GM23338 (cell line): ENCODE results near the gene HBB. TPM values are rescaled to one million over a fixed set of nuclear protein-coding genes. Genes with fewer than 3 reads are reported as not detected.

Experiments used
- ATAC-seq: fragments of 200-7000 bp; cut with Tn5 transposase; 3 replicates; pipeline ENCODE4 v1.9.1; 2020
- DNase-seq: peaks from one replicate; pipeline ENCODE4 v3.0.0-alpha.2; 2015; ENCODE audit warnings: low spot score
- H2AFZ ChIP-seq: fragments of 200-600 bp; sonication (generic); 2 replicates; pipeline ENCODE4 v1.8.0; 2016; ENCODE audit warnings: antibody characterized with exemption, mild to moderate bottlenecking, moderate library complexity
- H3F3A ChIP-seq: fragments of 200-600 bp; sonication (generic); replicated peaks from 2 replicates; pipeline ENCODE4 v1.8.0; 2017; ENCODE audit warnings: antibody characterized with exemption, mixed run types, low read depth
- H3K27ac ChIP-seq: fragments of 200-600 bp; sonication (generic); 2 replicates; pipeline ENCODE4 v1.6.1; 2016; ENCODE audit warnings: low read depth
- H3K27me3 ChIP-seq: fragments of 200-600 bp; sonication (generic); 2 replicates; pipeline ENCODE4 v1.8.0; 2016; ENCODE audit warnings: mild to moderate bottlenecking, mixed run types, moderate library complexity; ENCODE audit not compliant: insufficient read depth
- H3K36me3 ChIP-seq: fragments of 200-600 bp; sonication (generic); 2 replicates; pipeline ENCODE4 v1.8.0; 2016; ENCODE audit warnings: mild to moderate bottlenecking; ENCODE audit not compliant: insufficient read depth
- H3K4me1 ChIP-seq: fragments of 200-600 bp; sonication (generic); 2 replicates; pipeline ENCODE4 v1.8.0; 2016; ENCODE audit warnings: mild to moderate bottlenecking, moderate library complexity; ENCODE audit not compliant: insufficient read depth
- H3K4me2 ChIP-seq: fragments of 200-600 bp; sonication (generic); 2 replicates; pipeline ENCODE4 v1.7.1; 2017; ENCODE audit warnings: mixed run types
- H3K4me3 ChIP-seq: fragments of 200-600 bp; sonication (generic); 2 replicates; pipeline ENCODE4 v1.6.1; 2016; ENCODE audit warnings: mixed run types
- H3K79me2 ChIP-seq: fragments of 200-600 bp; sonication (generic); replicated peaks from 2 replicates; pipeline ENCODE4 v1.8.0; 2017; ENCODE audit warnings: mild to moderate bottlenecking; ENCODE audit not compliant: insufficient read depth
- H3K9me2 ChIP-seq: fragments of 200-600 bp; sonication (generic); 2 replicates; pipeline ENCODE4 v1.8.0; 2017; ENCODE audit not compliant: insufficient read depth
- H4K20me1 ChIP-seq: fragments of 200-600 bp; sonication (generic); replicated peaks from 2 replicates; pipeline ENCODE4 v1.8.0; 2017; ENCODE audit warnings: mild to moderate bottlenecking; ENCODE audit not compliant: insufficient read depth
- H3K27ac Mint-ChIP-seq: 2 replicates; pipeline ENCODE4 v1.8.0; 2020; ENCODE audit warnings: inconsistent platforms, mild to moderate bottlenecking, moderate library complexity, mixed read lengths
- H3K27me3 Mint-ChIP-seq: 3 replicates; pipeline ENCODE4 v1.8.0; 2022; ENCODE audit warnings: low read depth, mild to moderate bottlenecking, moderate library complexity, mixed read lengths, inconsistent platforms; ENCODE audit not compliant: insufficient read depth, poor library complexity
- H3K36me3 Mint-ChIP-seq: 3 replicates; pipeline ENCODE4 v1.8.0; 2021; ENCODE audit warnings: low read depth, mild to moderate bottlenecking, inconsistent platforms, moderate library complexity, mixed read lengths
- H3K4me1 Mint-ChIP-seq: 3 replicates; pipeline ENCODE4 v1.8.0; 2020; ENCODE audit warnings: mild to moderate bottlenecking, inconsistent platforms, mixed read lengths
- H3K4me3 Mint-ChIP-seq: 3 replicates; pipeline ENCODE4 v1.8.0; 2021; ENCODE audit warnings: moderate library complexity, mild to moderate bottlenecking, inconsistent platforms, mixed read lengths
- H3K9me3 Mint-ChIP-seq: 3 replicates; pipeline ENCODE4 v1.8.0; 2020; ENCODE audit warnings: moderate library complexity, mild to moderate bottlenecking, inconsistent platforms, mixed read lengths
- CREB1 ChIP-seq: fragments of 250-450 bp; sonication (Bioruptor Pico); IDR thresholded peaks from 2 replicates; pipeline ENCODE4 v1.5.0; 2020; ENCODE audit warnings: low read depth, mild to moderate bottlenecking, moderate library complexity
- NANOG ChIP-seq: IDR thresholded peaks from 2 replicates; pipeline ENCODE4 v1.6.1; 2016; ENCODE audit warnings: antibody characterized with exemption, borderline replicate concordance
- ZNF114 ChIP-seq: fragments of 250-450 bp; sonication (Bioruptor Pico); IDR thresholded peaks from 2 replicates; pipeline ENCODE4 v1.5.0; 2020; ENCODE audit warnings: mild to moderate bottlenecking, moderate library complexity
- ZNF331 ChIP-seq: fragments of 250-450 bp; sonication (Bioruptor Pico); IDR thresholded peaks from 2 replicates; pipeline ENCODE4 v1.5.0; 2020; ENCODE audit warnings: low read depth, mild to moderate bottlenecking, moderate library complexity
- polyA plus RNA-seq: library from polyadenylated mRNA; unstranded; fragments of >200 nt; fragmentation: Nextera tagmentation; extraction: Ambion mirVana; gene quantifications from 2 replicates; pipeline ENCODE4 v1.2.1, GENCODE V29; 2016
- total RNA-seq: library from RNA; depleted of rRNA; stranded (reverse); fragments of >200 nt; shearing (Covaris generic); gene quantifications from 2 replicates; pipeline ENCODE4 v1.2.3, GENCODE V29; 2014
- TF ChIP-seq, protein P1 (sequence below): IDR thresholded peaks from one replicate; pipeline ENCODE4 v1.6.1; 2018; ENCODE audit warnings: antibody characterized with exemption; ENCODE audit not compliant: unreplicated experiment
- TF ChIP-seq, protein P2 (sequence below), 2 experiments: fragments of 200-600 bp in 1 of 2; sonication (generic) in 1 of 2; conservative IDR thresholded peaks; 2 replicates each; pipeline versions ENCODE4 v1.5.1 to v1.6.1; 2016 to 2017; ENCODE audit warnings: antibody characterized with exemption in 2 of 2, low read depth in 2 of 2, mild to moderate bottlenecking in 2 of 2, moderate library complexity in 1 of 2
- TF ChIP-seq, protein P3 (sequence below): fragments of 250-450 bp; sonication (Bioruptor Pico); IDR thresholded peaks from 2 replicates; pipeline ENCODE4 v1.5.0; 2020; ENCODE audit warnings: mild to moderate bottlenecking, moderate library complexity
- TF ChIP-seq, protein P4 (sequence below): IDR thresholded peaks from 2 replicates; pipeline ENCODE4 v1.6.1; 2016; ENCODE audit warnings: antibody characterized with exemption

HBB gene
- total and polyA plus RNA-seq, 2 experiments from 2014 or later = not detected

GRCh38 chr11:5242933-5243815, 16.3 kb upstream of the HBB start:
- 0 out of 2 replicates have a peak, but pooled peaks cover 2% of the 10 kb centered on the region for H3K9me2 ChIP-seq
- DNase-seq = no peak
- no peak overlapping the region for H3K27ac ChIP-seq
- peaks cover 9% of the 10 kb centered on the region for H3K27me3 Mint-ChIP-seq
- no peak overlapping the region for H3K4me3 Mint-ChIP-seq
- no peaks in the 10 kb centered on the region for H4K20me1 ChIP-seq
- ATAC-seq = no peak
- H2AFZ ChIP-seq = no peak overlapping the region
- no peaks in the 10 kb centered on the region for H3K79me2 ChIP-seq
- H3K4me1 Mint-ChIP-seq = no peaks in the 10 kb centered on the region
- H3K4me1 ChIP-seq = no peaks in the 10 kb centered on the region
- no peaks in the 10 kb centered on the region for H3F3A ChIP-seq
- H3K4me2 ChIP-seq = no peak overlapping the region
- H3K27me3 ChIP-seq = no peaks in the 10 kb centered on the region
- no peaks in the 10 kb centered on the region for H3K9me3 Mint-ChIP-seq
- H3K4me3 ChIP-seq = no peak overlapping the region
- H3K36me3 Mint-ChIP-seq = no peaks in the 10 kb centered on the region
- H3K27ac Mint-ChIP-seq = no peak overlapping the region
- H3K36me3 ChIP-seq = no peaks in the 10 kb centered on the region
- no peak for TF ChIP-seq ZNF331
- TF ChIP-seq ZNF114 = no peak
- no peak for TF ChIP-seq CREB1 (CRISPR knock-in tag)
- no peak for TF ChIP-seq NANOG
- TF ChIP-seq, protein P1, sequence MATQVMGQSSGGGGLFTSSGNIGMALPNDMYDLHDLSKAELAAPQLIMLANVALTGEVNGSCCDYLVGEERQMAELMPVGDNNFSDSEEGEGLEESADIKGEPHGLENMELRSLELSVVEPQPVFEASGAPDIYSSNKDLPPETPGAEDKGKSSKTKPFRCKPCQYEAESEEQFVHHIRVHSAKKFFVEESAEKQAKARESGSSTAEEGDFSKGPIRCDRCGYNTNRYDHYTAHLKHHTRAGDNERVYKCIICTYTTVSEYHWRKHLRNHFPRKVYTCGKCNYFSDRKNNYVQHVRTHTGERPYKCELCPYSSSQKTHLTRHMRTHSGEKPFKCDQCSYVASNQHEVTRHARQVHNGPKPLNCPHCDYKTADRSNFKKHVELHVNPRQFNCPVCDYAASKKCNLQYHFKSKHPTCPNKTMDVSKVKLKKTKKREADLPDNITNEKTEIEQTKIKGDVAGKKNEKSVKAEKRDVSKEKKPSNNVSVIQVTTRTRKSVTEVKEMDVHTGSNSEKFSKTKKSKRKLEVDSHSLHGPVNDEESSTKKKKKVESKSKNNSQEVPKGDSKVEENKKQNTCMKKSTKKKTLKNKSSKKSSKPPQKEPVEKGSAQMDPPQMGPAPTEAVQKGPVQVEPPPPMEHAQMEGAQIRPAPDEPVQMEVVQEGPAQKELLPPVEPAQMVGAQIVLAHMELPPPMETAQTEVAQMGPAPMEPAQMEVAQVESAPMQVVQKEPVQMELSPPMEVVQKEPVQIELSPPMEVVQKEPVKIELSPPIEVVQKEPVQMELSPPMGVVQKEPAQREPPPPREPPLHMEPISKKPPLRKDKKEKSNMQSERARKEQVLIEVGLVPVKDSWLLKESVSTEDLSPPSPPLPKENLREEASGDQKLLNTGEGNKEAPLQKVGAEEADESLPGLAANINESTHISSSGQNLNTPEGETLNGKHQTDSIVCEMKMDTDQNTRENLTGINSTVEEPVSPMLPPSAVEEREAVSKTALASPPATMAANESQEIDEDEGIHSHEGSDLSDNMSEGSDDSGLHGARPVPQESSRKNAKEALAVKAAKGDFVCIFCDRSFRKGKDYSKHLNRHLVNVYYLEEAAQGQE = no peak
- TF ChIP-seq, protein P2, sequence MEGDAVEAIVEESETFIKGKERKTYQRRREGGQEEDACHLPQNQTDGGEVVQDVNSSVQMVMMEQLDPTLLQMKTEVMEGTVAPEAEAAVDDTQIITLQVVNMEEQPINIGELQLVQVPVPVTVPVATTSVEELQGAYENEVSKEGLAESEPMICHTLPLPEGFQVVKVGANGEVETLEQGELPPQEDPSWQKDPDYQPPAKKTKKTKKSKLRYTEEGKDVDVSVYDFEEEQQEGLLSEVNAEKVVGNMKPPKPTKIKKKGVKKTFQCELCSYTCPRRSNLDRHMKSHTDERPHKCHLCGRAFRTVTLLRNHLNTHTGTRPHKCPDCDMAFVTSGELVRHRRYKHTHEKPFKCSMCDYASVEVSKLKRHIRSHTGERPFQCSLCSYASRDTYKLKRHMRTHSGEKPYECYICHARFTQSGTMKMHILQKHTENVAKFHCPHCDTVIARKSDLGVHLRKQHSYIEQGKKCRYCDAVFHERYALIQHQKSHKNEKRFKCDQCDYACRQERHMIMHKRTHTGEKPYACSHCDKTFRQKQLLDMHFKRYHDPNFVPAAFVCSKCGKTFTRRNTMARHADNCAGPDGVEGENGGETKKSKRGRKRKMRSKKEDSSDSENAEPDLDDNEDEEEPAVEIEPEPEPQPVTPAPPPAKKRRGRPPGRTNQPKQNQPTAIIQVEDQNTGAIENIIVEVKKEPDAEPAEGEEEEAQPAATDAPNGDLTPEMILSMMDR (conservative IDR thresholded peaks at IDR 0.05; ENCODE audit: low read depth in 2 of 2) = no peak
- TF ChIP-seq, protein P3, sequence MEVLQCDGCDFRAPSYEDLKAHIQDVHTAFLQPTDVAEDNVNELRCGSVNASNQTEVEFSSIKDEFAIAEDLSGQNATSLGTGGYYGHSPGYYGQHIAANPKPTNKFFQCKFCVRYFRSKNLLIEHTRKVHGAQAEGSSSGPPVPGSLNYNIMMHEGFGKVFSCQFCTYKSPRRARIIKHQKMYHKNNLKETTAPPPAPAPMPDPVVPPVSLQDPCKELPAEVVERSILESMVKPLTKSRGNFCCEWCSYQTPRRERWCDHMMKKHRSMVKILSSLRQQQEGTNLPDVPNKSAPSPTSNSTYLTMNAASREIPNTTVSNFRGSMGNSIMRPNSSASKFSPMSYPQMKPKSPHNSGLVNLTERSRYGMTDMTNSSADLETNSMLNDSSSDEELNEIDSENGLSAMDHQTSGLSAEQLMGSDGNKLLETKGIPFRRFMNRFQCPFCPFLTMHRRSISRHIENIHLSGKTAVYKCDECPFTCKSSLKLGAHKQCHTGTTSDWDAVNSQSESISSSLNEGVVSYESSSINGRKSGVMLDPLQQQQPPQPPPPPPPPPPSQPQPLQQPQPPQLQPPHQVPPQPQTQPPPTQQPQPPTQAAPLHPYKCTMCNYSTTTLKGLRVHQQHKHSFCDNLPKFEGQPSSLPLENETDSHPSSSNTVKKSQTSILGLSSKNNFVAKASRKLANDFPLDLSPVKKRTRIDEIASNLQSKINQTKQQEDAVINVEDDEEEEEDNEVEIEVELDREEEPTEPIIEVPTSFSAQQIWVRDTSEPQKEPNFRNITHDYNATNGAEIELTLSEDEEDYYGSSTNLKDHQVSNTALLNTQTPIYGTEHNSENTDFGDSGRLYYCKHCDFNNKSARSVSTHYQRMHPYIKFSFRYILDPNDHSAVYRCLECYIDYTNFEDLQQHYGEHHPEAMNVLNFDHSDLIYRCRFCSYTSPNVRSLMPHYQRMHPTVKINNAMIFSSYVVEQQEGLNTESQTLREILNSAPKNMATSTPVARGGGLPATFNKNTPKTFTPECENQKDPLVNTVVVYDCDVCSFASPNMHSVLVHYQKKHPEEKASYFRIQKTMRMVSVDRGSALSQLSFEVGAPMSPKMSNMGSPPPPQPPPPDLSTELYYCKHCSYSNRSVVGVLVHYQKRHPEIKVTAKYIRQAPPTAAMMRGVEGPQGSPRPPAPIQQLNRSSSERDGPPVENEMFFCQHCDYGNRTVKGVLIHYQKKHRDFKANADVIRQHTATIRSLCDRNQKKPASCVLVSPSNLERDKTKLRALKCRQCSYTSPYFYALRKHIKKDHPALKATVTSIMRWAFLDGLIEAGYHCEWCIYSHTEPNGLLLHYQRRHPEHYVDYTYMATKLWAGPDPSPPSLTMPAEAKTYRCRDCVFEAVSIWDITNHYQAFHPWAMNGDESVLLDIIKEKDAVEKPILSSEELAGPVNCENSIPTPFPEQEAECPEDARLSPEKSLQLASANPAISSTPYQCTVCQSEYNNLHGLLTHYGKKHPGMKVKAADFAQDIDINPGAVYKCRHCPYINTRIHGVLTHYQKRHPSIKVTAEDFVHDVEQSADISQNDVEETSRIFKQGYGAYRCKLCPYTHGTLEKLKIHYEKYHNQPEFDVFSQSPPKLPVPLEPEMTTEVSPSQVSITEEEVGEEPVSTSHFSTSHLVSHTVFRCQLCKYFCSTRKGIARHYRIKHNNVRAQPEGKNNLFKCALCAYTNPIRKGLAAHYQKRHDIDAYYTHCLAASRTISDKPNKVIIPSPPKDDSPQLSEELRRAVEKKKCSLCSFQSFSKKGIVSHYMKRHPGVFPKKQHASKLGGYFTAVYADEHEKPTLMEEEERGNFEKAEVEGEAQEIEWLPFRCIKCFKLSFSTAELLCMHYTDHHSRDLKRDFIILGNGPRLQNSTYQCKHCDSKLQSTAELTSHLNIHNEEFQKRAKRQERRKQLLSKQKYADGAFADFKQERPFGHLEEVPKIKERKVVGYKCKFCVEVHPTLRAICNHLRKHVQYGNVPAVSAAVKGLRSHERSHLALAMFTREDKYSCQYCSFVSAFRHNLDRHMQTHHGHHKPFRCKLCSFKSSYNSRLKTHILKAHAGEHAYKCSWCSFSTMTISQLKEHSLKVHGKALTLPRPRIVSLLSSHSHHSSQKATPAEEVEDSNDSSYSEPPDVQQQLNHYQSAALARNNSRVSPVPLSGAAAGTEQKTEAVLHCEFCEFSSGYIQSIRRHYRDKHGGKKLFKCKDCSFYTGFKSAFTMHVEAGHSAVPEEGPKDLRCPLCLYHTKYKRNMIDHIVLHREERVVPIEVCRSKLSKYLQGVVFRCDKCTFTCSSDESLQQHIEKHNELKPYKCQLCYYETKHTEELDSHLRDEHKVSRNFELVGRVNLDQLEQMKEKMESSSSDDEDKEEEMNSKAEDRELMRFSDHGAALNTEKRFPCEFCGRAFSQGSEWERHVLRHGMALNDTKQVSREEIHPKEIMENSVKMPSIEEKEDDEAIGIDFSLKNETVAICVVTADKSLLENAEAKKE = no peak
- TF ChIP-seq, protein P4, sequence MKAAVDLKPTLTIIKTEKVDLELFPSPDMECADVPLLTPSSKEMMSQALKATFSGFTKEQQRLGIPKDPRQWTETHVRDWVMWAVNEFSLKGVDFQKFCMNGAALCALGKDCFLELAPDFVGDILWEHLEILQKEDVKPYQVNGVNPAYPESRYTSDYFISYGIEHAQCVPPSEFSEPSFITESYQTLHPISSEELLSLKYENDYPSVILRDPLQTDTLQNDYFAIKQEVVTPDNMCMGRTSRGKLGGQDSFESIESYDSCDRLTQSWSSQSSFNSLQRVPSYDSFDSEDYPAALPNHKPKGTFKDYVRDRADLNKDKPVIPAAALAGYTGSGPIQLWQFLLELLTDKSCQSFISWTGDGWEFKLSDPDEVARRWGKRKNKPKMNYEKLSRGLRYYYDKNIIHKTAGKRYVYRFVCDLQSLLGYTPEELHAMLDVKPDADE = no peak
